ENCODE results near the gene SP3.
"Not testable (repeated sequence)": the region's sequence is repeated elsewhere in the genome, so short reads cannot be mapped to it uniquely, and the experiment has no call there.

SP3 gene

DNA sequence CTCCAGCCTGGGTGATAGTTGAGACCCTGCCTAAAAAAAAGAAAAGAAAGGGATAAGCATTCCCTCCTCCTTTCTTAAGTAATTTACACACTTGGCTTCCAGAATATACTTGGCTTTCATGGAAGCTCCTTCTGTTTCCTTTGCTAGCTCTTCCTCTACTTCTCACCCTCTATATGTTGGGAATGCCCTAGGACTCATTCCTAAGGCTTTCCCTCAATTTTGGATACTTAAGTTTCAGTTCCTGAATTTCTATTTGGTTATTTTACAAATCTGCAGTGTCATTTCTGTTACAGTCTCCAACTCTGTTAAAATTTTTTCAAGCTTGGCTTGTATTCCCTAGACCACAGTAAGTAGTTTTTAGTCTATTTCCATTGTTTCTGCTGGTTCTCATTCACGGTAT, 23.6 kb downstream of the SP3 start:
- no peak for DNase-seq

DNA sequence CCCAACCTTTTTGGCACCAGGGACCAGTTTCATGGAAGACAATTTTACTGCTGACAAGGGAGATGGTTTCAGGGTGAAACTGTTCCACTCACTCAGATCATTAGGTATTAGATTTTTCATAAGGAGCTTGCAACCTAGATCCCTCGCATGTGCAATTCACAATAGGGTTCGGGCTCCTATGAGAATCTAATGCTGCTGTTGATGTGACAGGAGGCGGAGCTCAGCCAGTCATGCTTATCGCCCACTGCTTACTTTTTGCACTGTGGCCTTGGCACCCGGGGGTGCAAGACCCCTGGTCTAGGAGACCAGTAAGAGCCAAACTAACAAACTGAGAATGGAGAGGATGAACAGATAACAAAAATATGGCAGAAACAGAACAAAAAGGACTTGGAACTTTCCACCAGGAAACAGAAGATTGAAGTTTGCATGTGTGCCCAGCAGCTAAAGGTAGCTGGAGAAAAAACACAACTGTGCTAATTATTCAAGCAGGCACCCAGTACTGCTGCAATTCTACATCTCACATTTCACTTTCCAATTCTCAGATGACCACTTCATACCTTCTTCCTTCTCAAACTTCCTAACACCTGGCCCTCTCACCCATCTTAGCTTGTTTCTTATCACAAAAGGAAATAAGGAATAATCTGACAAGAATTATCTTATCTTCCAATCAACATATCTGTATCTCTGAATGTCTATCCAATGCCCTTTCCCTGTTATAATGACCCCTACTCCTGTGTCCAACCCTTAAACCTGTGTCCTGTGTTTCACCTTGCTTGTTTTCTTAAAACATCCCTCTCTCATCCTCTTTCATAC, 24.8 kb downstream of the SP3 start:
- DNase-seq = no peak

DNA sequence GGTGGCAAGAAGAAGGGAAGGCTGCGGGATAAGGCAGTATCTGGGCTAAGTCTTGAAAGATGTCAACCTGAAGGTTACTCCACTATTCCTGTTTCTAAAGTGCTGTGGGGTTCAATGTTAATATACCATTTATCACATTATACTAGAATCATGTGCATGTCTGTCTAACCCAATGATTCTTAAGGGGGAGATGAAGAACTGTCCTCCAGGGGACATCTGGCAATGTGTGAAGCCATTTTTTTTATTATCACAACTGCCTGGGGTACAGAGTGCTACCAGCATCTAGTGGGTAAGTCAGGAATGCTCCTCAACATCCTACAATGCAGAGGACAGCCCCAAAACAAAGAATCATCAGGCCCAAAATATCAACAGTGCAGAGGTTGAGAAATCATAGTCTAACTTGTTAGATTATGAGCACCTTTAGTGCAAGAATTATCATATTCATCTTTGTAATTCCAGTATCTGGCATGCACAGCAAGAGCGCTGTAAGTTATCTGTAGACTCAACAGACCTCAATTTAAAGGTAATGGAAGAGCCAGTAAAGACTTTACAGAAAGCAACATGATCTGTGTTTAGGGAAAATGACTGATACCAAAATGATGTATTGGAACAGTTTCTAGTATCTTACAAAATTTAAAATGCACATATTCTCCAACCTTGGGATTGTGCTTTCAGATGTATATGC, 26.3 kb downstream of the SP3 start:
- DNase-seq = no peak

DNA sequence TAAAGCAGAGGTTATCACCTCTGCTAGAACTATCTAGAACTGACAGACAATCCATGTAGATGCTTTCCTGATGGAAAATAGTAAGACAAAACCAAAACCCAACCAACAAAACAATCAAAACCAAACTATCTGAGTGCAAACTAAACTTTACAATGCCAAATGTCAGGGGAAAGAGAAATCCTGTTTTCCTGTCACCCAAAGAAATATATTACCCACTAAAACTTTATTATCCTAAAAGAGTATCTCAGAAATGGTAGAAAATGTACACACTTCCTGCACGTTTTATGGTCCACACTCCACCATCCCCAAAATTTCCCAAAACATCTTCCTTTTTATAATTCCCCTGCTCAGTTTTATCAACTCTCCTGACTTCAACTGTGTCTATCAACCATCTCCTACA, 29.9 kb downstream of the SP3 start:
- no peak for DNase-seq

DNA sequence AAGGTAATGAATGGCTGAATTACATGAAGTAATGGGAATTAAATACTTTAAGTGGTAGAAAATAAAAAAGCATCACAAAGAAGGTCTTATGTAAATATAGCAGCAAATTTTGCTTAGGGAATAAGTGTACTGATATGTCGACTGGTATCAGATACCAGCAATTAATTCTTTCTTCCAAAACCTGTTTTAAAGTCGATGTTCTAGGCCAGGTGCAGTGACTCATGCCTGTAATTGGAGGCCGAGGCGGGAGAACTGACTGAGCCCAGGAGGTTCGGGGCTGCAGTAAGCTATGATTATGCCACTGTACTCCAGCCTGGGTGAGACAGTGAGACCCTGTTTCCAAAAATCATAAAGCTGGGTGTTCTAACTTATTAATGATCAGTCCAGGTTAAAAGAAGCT, 30.3 kb downstream of the SP3 start:
- no peak for DNase-seq

DNA sequence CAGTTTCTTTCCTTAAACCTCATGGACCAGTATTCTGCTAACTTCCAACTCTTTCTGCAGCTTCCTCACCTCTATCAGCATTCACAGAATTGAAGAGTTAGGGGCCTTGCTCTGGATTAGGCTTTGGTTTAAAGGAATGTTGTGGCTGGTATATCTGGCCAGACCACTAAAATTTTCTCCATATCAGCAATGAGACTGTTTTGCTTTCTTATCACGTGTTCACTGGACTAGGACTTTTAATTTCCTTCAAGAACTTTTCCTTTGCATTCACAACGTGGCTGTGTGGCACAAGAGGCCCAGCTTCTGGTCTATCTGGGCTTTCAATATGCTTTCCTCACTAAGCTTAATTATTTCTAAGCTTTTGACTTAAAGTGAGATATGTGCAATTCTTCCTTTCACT, 33.4 kb downstream of the SP3 start:
- DNase-seq = no peak

DNA sequence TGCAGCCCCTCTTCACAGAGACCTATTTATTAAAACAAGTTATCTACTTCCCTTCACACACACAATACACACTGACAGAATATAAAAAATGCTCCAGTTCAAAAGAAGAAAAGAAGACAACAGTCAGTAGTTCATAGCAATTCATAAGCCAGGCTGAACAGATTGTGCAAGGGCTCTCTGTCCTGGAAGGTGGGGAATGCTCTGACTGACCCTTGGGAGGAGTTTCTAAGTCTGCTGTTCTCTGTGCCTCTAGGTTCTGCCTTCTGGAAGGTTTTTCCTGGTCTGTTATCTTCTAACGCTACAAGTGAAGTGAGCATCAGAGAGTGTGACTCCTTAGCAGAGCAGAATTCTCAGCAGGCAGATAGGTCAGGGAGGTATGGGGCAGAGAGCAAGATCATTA, 35.7 kb downstream of the SP3 start:
- no peak for DNase-seq

DNA sequence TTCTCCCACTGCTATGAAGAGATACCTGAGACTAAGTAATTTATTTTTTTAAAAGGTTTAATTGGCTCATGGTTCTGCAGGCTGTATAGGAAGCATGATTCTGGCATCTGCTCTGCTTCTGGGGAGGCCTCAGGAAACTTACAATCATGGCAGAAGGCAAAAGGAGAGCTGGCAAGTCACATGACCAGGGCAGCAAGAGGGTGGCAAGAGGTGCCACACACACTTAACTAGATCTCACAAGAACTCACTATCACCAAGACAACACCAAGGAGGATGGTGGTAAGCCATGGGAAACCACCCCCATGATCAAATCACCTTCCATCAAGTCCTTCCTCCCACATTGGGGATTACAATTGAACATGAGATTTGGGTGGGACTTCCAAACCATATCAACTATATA, 38.3 kb downstream of the SP3 start:
- DNase-seq = no peak

DNA sequence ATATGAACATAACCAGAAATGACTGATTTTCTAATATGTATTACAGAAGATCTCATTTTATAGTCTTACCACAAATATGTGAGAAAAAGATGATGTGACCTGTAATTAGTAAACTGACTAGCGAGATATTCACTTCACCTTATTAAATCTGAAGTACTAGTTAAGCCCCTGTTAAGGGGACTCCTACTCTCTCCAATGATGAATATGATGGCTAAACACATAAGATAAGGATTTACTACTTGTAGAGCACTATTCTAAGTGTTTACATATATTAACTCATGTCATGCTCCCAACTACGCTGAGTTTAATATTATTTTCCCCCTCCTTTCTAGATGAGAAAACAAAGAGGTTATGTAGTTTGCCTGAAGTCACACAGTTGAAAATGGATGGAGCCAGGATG, 40.9 kb downstream of the SP3 start:
- DNase-seq = no peak

DNA sequence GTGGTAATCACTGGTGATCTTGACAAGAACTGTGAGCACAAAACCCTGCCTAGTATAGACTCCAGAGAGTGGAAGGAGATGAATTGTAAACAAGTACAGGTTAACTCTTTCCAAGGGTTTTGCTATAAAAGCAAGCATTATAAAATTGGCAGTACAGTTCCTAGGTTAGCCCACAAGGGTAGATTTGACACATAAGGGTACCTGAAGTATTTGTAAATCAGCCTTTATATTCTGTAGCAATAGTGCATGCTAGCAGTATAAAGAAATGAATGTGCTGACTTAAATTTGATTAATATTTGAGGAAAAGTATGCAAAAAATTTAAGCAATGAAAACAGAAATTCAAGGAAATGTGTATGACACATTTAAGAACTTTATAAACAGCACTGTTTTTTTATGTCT, 42.4 kb downstream of the SP3 start:
- no peak for DNase-seq

DNA sequence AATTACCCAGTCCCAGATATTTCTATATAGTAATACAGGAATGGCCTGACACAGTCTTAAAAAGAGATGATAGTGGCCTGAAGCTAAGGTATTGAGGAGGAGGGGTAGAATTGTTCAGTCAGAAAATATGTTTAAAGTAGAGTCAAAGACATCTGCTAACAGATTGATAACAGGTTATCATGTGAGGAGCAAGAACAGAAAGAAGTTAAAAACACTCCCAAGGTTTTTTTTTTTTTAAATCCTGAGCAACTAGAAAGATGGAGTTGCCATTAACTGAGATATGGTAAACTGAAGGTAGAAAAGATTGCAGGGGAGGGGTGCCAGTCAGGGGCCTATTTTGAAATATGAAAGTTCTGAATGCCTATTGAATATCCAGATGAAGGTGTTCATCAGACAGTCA, 43.1 kb downstream of the SP3 start:
- no peak for DNase-seq

DNA sequence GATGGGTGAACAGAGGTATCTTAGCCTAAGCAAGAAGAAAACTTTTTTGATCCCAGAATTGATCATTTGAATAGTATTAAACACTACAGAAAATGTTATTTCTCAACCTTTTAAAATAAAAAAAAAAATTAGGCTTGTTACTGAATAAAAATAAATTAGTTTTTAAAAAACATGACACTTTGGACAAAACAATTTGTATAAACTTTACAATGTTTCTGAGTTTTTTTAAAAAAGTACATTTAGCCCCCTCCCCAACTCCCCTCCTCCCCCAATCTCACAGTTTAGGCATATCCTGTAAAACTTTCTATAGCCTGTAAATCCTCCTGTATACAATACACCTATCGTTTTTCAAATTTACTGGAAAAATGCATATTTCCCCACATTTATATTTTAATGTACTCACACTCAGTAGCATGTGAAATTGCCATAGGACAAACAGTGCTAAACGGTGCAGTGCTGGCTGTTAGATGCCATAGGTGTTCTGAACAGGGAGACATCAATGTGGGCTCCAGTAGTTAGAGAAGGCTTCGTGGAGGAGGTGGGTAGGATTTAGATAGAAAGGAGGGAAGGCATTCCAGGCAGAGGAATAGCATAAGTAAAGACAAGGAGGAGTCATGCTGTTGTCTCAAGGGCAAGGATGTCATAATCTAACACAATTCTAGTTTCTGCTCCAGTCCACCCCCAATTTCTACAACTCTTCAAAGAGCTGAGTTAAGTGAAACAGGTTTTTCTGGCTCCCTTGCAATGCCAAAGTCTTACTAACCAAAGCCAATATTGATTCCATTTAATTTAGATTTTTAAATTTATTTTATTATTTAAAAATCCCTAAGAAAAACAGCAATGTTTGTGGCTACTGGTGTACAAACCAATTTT, 50.9 kb downstream of the SP3 start:
- no peak for DNase-seq

DNA sequence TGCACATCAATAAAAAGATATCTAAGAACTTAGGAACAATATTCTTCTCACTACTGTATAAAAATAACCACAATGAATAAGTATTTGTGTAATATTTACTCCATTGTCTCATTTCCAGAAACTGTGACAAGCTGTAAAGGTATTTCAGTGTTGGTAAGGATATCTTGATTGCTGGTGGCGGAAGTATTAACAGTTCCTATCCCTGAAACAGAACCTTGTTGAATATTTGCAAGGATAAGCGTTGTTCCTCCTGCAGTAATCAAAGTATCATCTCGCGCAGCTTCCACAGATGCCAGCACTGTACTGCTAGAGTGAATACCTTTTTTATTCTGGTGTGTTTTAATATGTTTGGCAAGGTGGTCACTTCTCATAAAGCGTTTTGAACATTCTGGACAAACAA, 55.3 kb downstream of the SP3 start:
- no peak for DNase-seq

DNA sequence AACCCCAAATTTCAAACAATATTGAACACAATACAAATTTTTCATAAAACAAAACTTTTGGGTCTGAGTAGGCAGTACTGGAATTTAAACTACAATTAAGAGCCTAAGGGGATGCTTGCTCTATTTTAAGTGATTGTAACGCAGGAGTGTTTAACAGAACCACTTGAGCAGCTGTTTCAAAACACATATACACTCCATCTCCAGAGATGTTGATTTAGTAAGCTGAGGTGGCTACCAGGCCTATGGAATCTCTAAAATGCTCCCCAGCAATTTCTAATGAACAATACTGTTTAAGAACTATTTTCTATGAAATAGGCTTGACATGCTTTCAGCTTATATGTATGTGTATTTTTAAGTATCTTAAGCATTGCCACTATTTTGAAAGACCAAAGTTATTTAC, 58.5 kb downstream of the SP3 start:
- DNase-seq = no peak

DNA sequence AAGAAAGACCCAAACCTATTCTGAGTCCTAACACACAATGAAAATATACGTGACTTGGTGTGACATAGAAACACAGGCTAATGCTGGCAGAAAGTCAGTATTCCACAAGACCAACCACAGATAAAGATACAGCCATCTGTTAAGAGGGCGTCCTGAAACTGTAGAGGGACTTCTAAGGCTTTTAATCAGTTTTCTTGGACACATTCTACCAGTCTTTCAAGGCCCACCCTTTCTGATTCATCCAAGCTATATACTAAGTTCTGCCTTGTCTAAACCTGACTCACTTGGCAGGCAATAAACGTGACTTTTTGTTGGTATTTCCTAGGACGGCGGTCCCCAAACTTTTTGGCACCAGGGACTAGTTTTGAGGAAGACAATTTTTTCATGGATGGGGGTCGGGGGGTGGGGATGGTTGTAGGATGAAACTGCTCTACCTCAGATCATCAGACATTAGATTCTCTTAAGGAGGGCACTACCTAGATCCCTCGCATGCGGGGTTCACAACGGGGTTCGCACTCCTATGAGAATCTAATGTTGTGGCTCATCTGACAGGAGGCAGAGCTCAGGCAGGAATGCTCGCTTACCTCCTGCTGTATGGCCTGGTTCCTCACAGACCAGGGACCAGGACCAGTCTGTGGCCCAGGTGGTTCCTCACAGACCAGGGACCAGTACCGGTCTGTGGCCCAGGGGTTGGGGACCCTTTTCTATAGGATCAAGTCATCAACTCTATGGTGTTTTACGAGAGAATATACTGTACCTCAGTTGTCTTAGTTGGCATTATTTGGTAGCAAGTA, 61.4 kb downstream of the SP3 start:
- DNase-seq = no peak

DNA sequence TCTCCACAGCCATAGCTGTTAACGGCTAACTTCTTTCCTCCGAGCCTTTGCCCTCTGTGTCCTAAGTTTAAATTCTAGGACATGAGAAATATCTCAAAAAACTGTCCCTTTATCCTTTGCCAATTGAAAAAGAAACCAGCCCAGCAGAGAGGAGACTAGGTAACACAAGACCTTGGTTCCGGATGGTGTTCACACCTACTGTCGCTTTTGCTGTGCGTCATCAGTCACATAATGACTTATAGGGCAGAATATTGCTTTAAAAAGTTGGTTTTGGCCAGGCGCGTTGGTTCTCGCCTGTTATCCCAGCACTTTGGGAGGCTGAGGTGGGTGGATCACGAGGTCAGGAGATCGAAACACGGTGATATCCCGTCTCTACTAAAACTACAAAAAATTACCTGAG, 66.2 kb downstream of the SP3 start:
- no peak for DNase-seq

DNA sequence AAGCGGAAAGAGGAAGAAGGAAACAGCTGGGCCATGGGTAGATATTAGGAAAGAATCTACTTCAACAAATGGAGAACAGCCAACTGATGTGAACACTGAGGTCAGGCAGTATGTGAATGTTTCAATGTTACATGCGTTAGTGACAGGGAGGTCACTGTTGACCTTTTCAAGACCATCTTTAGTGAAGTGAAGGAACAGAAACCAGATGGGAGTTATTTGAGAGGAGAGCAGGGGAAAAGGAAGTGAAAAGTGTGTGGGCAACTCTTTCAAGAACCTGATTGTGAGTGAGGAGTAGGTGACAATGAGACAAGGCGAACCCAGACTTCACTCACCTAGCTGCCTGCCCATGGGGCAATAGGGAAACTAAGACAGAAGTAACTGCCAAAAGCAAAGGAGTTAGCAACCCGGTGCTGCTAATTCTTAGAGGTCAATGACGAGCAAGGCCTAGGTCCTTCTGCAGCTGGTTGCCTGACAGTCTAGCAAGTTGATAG, 67.0 kb downstream of the SP3 start:
- DNase-seq = no peak

DNA sequence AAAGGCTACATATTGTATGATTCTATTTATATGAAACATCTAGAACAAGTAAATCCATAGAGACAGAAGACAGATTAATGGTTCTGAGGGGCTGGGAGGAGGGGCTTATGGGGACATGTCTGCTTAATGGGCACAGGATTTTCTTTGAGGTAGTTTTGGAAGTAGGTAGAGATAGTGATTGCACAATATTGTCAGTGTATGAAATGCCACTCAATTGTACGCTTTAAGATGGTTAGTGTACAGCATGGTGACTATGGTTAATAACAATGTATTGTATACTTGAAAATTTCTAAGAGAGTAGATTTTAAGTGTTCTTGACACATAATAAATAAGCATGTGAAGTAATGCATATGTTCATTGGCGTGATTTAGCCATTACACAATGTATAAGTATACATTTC, 68.4 kb downstream of the SP3 start:
- DNase-seq = no peak

DNA sequence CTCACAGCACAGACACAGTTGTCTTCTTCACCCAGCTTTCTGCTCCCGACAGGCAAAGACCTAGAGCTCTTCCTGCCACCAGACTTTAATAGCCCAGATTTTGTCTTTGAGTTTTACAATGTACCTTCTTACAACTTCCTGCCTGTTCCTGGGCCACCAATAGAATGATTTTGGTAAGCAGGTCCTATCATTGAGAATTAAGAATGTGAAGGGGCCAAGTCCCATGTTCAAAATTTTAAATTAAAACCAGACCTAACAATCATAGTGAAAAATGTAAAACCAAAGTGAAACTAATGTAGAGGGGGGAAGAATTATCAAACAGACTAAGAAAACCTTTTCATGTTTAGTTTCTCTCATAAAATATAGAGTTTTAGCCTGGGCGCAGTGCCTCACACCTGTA, 72.8 kb downstream of the SP3 start:
- DNase-seq = no peak

DNA sequence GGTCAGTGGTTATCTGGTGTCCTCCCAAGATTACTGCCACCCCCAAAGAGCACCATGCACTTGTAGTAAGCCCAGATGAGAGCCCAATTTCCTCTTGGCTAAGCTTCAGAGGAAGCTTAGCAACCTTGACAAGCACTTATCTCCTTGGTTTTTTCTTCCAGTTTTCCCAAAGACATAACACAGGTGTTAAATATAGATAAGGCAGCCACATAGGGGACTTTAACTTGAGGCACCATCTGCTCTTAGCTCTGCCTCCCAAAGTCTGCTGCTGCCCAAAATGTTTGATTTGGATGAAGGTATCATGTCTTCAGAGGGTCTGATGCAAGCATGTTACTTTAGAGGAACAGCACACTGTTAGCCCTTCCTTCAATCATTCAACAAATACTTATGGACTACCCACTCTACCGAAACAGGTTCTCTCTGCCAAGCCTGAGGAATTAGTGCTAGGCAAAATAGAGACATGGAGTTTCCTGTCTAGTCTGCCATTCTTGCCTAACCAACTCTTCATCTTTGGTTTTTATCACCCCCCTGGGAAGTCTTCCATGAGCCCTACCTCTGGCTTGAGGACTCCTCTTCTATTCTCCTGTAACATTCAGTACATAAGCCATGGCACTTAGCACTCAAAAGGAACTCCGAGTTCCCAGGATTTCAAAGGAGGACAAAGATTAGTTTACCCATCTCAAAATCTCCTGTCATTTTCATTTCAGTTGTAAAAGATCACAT, 73.7 kb downstream of the SP3 start:
- DNase-seq = no peak

DNA sequence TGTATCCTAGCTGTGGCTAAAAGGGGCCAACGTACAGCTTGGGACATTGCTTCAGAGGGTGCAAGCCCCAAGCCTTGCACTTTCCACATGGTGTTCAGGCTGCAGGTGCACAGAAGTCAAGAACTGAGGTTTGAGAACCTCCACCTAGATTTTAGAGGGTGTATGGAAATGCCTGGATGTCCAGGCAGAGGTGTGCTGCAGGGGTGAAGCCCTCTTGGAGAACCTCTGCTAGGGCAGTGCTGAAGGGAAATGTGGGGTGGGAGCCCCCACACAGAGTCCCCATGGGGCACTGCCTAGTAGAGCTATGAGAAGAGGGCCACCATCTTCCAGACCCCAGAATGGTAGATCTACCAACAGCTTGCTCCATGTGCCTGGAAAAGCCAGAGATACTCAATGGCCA, 75.7 kb downstream of the SP3 start:
- DNase-seq = not testable (repeated sequence)

DNA sequence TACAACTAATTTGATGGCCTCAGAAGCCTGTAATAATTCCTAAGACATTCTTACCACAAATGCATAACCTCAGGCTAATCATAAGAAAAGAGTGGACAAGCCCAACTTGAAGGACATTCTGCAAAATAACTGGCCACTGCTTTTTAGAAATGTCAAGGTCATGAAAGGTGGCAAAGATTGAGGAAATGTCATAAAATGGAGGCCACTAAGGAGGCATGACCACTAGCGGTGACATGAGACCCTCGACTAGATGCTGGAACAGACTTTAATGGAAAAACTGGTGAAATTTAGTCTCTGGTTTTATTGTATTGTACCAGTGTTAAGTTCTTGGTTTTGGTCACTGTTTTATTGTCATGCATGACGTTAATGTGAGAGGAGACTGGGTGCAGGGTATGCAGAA, 78.6 kb downstream of the SP3 start:
- no peak for DNase-seq
